K562 (cell line): ENCODE measurements around the gene EEPD1. TPM values are rescaled to one million over a fixed set of nuclear protein-coding genes. Genes with fewer than 3 reads are reported as not detected.

Source experiments
- ATAC-seq: fragments of 200-7000 bp; cut with Tn5 transposase; 3 replicates; pipeline ENCODE4 v1.9.1; 2020; ENCODE audit warnings: moderate library complexity
- BruUV-seq: library from RNA; stranded (reverse); fragments of 400-500 nt; replicated peaks from 2 replicates; lab custom pipeline; 2021; lab: Mats Ljungman, UMichigan
- CTCF ChIA-PET: fragments of 300-600 bp; formaldehyde crosslinking; extraction: SDS; loops from one replicate; lab custom pipeline; 2021; ENCODE audit warnings: low intra/inter-chr PET ratio; lab: Yijun Ruan, JAX
- POLR2A ChIA-PET: fragments of 300-600, 350-650 bp; sonication (Branson Sonifier 250); formaldehyde crosslinking; extraction: SDS; loops from one replicate; lab custom pipeline; 2021; ENCODE audit warnings: antibody characterized with exemption, inconsistent platforms; lab: Yijun Ruan, JAX
- DNase-seq, 4 experiments: peaks; one replicate each; pipeline versions ENCODE4 v3.0.0 to v3.0.0-alpha.2; 2011 to 2018; ENCODE audit warnings: low spot score in 3 of 4, mixed read lengths in 3 of 4; ENCODE audit errors: extremely low read depth in 1 of 4
- FAIRE-seq: peaks from 2 replicates; lab custom pipeline; 2011; peaks lifted over from hg19 to GRCh38; lab: Jason Lieb, UNC
- H2AFZ ChIP-seq: 2 replicates; pipeline ENCODE4 v1.6.0; 2011; ENCODE audit warnings: low read depth, low read length, control low read depth, inconsistent platforms
- H3K27ac ChIP-seq: fragments of 200-600 bp; 3 replicates; pipeline ENCODE4 v1.8.0; 2011; ENCODE audit warnings: low read depth, mild to moderate bottlenecking, control low read depth, inconsistent platforms, low read length, moderate library complexity, mixed read lengths; ENCODE audit errors: extremely low read depth
- H3K27me3 ChIP-seq, 2 experiments: fragments of 300-600 bp in 1 of 2; 2 replicates in 1 of 2; 3 replicates in 1 of 2; pipeline versions ENCODE4 v1.6.0 to v1.8.0; 2011; ENCODE audit warnings: inconsistent platforms in 2 of 2, low read length in 2 of 2, mild to moderate bottlenecking in 1 of 2, mixed read lengths in 1 of 2, moderate library complexity in 1 of 2; ENCODE audit not compliant: control insufficient read depth in 2 of 2, insufficient read depth in 2 of 2
- H3K36me3 ChIP-seq: fragments of 300-600 bp; 3 replicates; pipeline ENCODE4 v1.8.0; 2011; ENCODE audit warnings: mild to moderate bottlenecking, low read length, inconsistent platforms; ENCODE audit not compliant: control insufficient read depth, insufficient read depth
- H3K4me1 ChIP-seq, 2 experiments: fragments of 200-600 bp in 1 of 2; replicated peaks in 1 of 2; 2 replicates in 1 of 2; 3 replicates in 1 of 2; pipeline versions ENCODE4 v1.5.1 to v1.8.0; 2011; ENCODE audit warnings: inconsistent platforms in 2 of 2, low read length in 2 of 2, mild to moderate bottlenecking in 1 of 2, mixed read lengths in 1 of 2, moderate library complexity in 1 of 2; ENCODE audit not compliant: control insufficient read depth in 2 of 2, insufficient read depth in 2 of 2
- H3K4me2 ChIP-seq: 2 replicates; pipeline ENCODE4 v1.6.1; 2011; ENCODE audit warnings: low read length, control low read depth, inconsistent platforms, mixed read lengths; ENCODE audit not compliant: insufficient read depth
- H3K4me3 ChIP-seq: fragments of 200-600 bp; sonication (generic), shearing (Covaris generic); 2 replicates; pipeline ENCODE4 v1.5.1; 2016; ENCODE audit warnings: control low read depth, inconsistent platforms
- H3K79me2 ChIP-seq: fragments of 200-600 bp; 3 replicates; pipeline ENCODE4 v1.8.0; 2011; ENCODE audit warnings: low read length, inconsistent platforms; ENCODE audit not compliant: control insufficient read depth, insufficient read depth
- H3K9ac ChIP-seq, 2 experiments: 2 replicates each; pipeline versions ENCODE4 v1.6.0 to v1.6.1; 2011; ENCODE audit warnings: low read depth in 2 of 2, low read length in 2 of 2, control low read depth in 1 of 2, inconsistent platforms in 1 of 2, mild to moderate bottlenecking in 1 of 2, mixed read lengths in 1 of 2; ENCODE audit not compliant: insufficient read depth in 1 of 2
- H3K9me1 ChIP-seq: one replicate; pipeline ENCODE4 v1.6.0; 2011; ENCODE audit warnings: inconsistent platforms, mild to moderate bottlenecking, low read length, moderate library complexity; ENCODE audit not compliant: control insufficient read depth, insufficient read depth
- H3K9me3 ChIP-seq: replicated peaks from 2 replicates; pipeline ENCODE4 v1.5.1; 2011; ENCODE audit warnings: low read depth, low read length, inconsistent platforms; ENCODE audit not compliant: control insufficient read depth, insufficient read depth
- H4K20me1 ChIP-seq: replicated peaks from 2 replicates; pipeline ENCODE4 v1.6.1; 2011; ENCODE audit warnings: low read length, inconsistent platforms, mixed read lengths; ENCODE audit not compliant: control insufficient read depth, insufficient read depth
- ATF7 ChIP-seq: fragments of 450-650 bp; IDR thresholded peaks from 2 replicates; pipeline ENCODE4 v1.7.1; 2014; ENCODE audit warnings: mild to moderate bottlenecking, moderate library complexity
- PRPF4 ChIP-seq: fragments of 200-400 bp; formaldehyde crosslinking; IDR thresholded peaks from one replicate; pipeline ENCODE4 v1.6.1; 2017; ENCODE audit warnings: low read length, low read depth, mild to moderate bottlenecking; ENCODE audit not compliant: insufficient read depth, poor library complexity, severe bottlenecking
- RUNX1 ChIP-seq: sonication (generic); IDR thresholded peaks from 2 replicates; pipeline ENCODE4 v1.6.1; 2016; ENCODE audit warnings: antibody characterized with exemption, low read depth
- SAFB2 ChIP-seq: fragments of 200-400 bp; formaldehyde crosslinking; IDR thresholded peaks from 2 replicates; pipeline ENCODE4 v1.6.1; 2018; ENCODE audit warnings: borderline replicate concordance, low read length, low read depth, moderate library complexity; ENCODE audit not compliant: severe bottlenecking
- SMARCA5 ChIP-seq: fragments of 450-650 bp; IDR thresholded peaks from 2 replicates; pipeline ENCODE4 v1.6.1; 2016
- XRCC3 ChIP-seq: fragments of 450-650 bp; IDR thresholded peaks from 2 replicates; pipeline ENCODE4 v1.6.1; 2017; ENCODE audit warnings: mild to moderate bottlenecking, moderate library complexity
- ZFX ChIP-seq: sonication (generic); formaldehyde crosslinking; IDR thresholded peaks from 2 replicates; pipeline ENCODE4 v1.8.0; 2022; ENCODE audit warnings: mild to moderate bottlenecking, missing genetic modification reagents, moderate library complexity
- ZNF146 ChIP-seq: IDR thresholded peaks from one replicate; pipeline ENCODE4 v1.6.1; 2018; ENCODE audit warnings: missing compliant biosample characterization; ENCODE audit not compliant: unreplicated experiment
- WGBS: fragments of 100-300 bp; shearing (Covaris generic); methylation state at CpG from one replicate; pipeline ENCODE4 v1.1.6; 2016; ENCODE audit warnings: low coverage, mixed read lengths; ENCODE audit not compliant: insufficient coverage; ENCODE audit errors: missing lambda C conversion rate; 5-methylcytosine and 5-hydroxymethylcytosine counted together
- in situ Hi-C: fragments of 300-500 bp; cut with MboI; formaldehyde crosslinking; loops from 4 replicates; pipeline ENCODE4 v1.15.0; 2018; ENCODE audit warnings: inconsistent platforms, mixed read lengths
- intact Hi-C: fragments of 100-400 bp; cut with micrococcal nuclease; formaldehyde crosslinking; loops from 2 replicates; pipeline ENCODE4 v1.14.2; 2022
- polyA plus RNA-seq, 8 experiments: library from polyadenylated mRNA; depleted of rRNA in 4 of 8; stranded (reverse) in 5 of 8; unstranded in 3 of 8; fragments of >200 nt; fragmentation: Nextera tagmentation in 2 of 8; fragmentation: Illumina TruSeq in 1 of 8; extraction: Ambion mirVana in 2 of 8; extraction: Trizol in 1 of 8; gene quantifications; 2 replicates each; pipeline versions ENCODE4 v1.2.1 to v1.2.3, GENCODE V29; 2011 to 2014; ENCODE audit warnings: inconsistent platforms in 1 of 8, missing spikeins in 1 of 8
- total RNA-seq, 7 experiments: library from RNA; depleted of rRNA in 6 of 7; stranded (reverse); fragments of >200 nt in 6 of 7; fragmentation: Illumina TruSeq in 2 of 7; extraction: Trizol in 2 of 7; gene quantifications; 2 replicates each; pipeline versions ENCODE4 v1.2.1 to v1.2.3, GENCODE V29; 2011 to 2021; ENCODE audit warnings: low replicate concordance in 1 of 7

EEPD1 gene
- total and polyA plus RNA-seq, 9 of the 15 experiments (the other 6 are each of a cell fraction or from before 2014, with no cell fraction given): 0.01 to 1.5 (median 0.74) TPM; not detected in 1

GRCh38 chr7:36306222-36306621, 153.2 kb downstream of the EEPD1 start:
- Histone ChIP-seq H3K9ac (no peak overlapping the region), H3K27me3 (peaks cover 6 to 25% of the 10 kb centered on the region in 2 experiments; a peak in 3 of 5 replicates), H3K27ac (no peak overlapping the region), H3K4me2 (no peak overlapping the region), H3K79me2 (no peaks in the 10 kb centered on the region), H3K9me3 (no peaks in the 10 kb centered on the region), H2AFZ (no peak overlapping the region), H3K4me1 (peaks cover 4 to 11% of the 10 kb centered on the region in 2 experiments; a peak in 4 of 5 replicates), H4K20me1 (no peaks in the 10 kb centered on the region), H3K36me3 (no peaks in the 10 kb centered on the region), H3K4me3 (no peak overlapping the region), H3K9me1 (no peaks in the 10 kb centered on the region)
- 3% methylated on average over 5 of the region's 5 CpGs for WGBS
- intact Hi-C loops: no loop called here
- POLR2A ChIA-PET: interaction anchor here (0.6 to 0.9 kb wide), 2 partner anchors 11 to 48 kb away, joined by 3 read pairs; no protein-coding TSS in a partner anchor
- no peak for FAIRE-seq
- TF ChIP-seq SAFB2: no peak
- TF ChIP-seq ATF7: no peak
- TF ChIP-seq XRCC3: no peak
- TF ChIP-seq SMARCA5: no peak
- no peak for TF ChIP-seq ZFX (CRISPR knock-in tag)
- no peak for TF ChIP-seq PRPF4
- TF ChIP-seq RUNX1: no peak
- TF ChIP-seq ZNF146: no peak
- CTCF ChIA-PET: no interaction called here
- no peak for DNase-seq
- no TSS peak for BruUV-seq
- in situ Hi-C loops: no loop called here
- no peak for ATAC-seq
